Activated naive CD4-positive, alpha-beta T cell treated with anti-CD3 and anti-CD28 coated beads, Interleukin-2, amount 10 ng/mL, durations not matched to agents 7 days and 5 days (primary cell): ENCODE data around the gene PRR29.

Experiments used
- CTCF ChIA-PET: fragments of 350-600 bp; sonication (Branson Sonifier 250); formaldehyde crosslinking; loops from one replicate; lab custom pipeline; 2021; ENCODE audit warnings: antibody characterized with exemption; lab: Charles Lee
- DNase-seq: peaks from one replicate; pipeline ENCODE4 v3.0.0-alpha.2; 2020
- H3K27ac Mint-ChIP-seq: one replicate; pipeline ENCODE4 v1.8.0; 2021; ENCODE audit warnings: mild to moderate bottlenecking, moderate library complexity, mixed read lengths
- H3K27me3 Mint-ChIP-seq: one replicate; pipeline ENCODE4 v1.8.0; 2021; ENCODE audit warnings: mild to moderate bottlenecking, mixed read lengths
- H3K36me3 Mint-ChIP-seq: one replicate; pipeline ENCODE4 v1.8.0; 2021; ENCODE audit warnings: mixed read lengths
- H3K4me1 Mint-ChIP-seq: one replicate; pipeline ENCODE4 v1.8.0; 2021; ENCODE audit warnings: mixed read lengths
- H3K4me3 Mint-ChIP-seq: one replicate; pipeline ENCODE4 v1.8.0; 2021; ENCODE audit warnings: mild to moderate bottlenecking, moderate library complexity, mixed read lengths
- H3K9me3 Mint-ChIP-seq: one replicate; pipeline ENCODE4 v1.8.0; 2021; ENCODE audit warnings: mixed read lengths

PRR29 gene

DNA sequence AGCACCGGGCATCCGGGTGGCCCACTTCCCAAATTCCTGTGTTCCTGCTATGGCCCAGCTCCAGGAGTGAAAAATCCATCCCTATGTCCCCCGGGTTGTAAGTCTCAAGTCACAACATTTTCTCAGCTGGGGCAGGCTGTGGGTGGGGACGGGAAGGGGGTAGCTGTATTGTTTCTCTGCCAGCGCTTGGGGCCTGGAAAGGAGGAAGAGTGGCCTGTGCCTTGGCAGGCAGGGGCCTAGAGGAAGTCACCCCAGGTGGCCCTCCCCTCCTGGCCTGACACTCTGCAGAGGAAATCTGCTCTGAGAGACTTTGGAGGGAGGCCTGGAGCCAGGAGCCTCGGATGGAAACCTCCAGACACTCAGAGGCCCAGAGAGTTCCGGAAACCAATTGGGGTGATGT is 14.8 kb upstream of the PRR29 start:
- peaks cover 27% of the 10 kb centered on the region for H3K4me1 Mint-ChIP-seq
- no peak overlapping the region for H3K4me3 Mint-ChIP-seq
- CTCF ChIA-PET, result interaction anchor here (1.6 kb wide), 1 partner anchor 46 kb away, joined by 3 read pairs; no protein-coding TSS in a partner anchor
- H3K36me3 Mint-ChIP-seq, result peaks cover 4% of the 10 kb centered on the region
- H3K27ac Mint-ChIP-seq, result no peak overlapping the region
- H3K27me3 Mint-ChIP-seq, result peaks cover 6% of the 10 kb centered on the region
- peaks cover 11% of the 10 kb centered on the region for H3K9me3 Mint-ChIP-seq
- DNase-seq, result no peak

DNA sequence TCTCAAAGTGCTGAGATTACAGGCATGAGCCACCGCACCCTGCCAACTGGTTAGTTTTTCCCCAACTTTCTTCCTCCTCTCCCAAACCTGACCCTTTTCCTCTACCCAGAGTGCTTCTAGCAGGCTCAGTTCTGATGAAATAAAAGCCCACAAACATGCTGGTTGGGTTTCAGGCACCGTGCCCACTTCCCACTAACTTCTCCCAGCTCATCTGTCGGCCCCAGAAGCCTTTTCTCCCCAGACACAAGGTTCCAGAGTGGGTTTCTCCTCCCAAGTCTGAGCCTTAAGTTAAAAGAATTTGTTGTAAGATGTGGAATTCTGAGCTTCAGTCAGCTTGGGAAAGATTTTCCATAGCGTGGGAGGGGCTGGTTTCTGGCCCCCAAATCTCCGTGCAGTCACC is 13.9 kb upstream of the PRR29 start:
- no peak for DNase-seq
- H3K9me3 Mint-ChIP-seq, result peaks cover 11% of the 10 kb centered on the region
- peaks cover 29% of the 10 kb centered on the region for H3K4me1 Mint-ChIP-seq
- CTCF ChIA-PET, result interaction anchor here (0.9 to 7.2 kb wide), 6 partner anchors 10 to 65 kb away, joined by 3 to 83 read pairs (median 8); partner anchors contain the start of gene GH1
- H3K27me3 Mint-ChIP-seq, result peaks cover 10% of the 10 kb centered on the region
- H3K4me3 Mint-ChIP-seq, result no peak overlapping the region
- no peak overlapping the region for H3K27ac Mint-ChIP-seq
- H3K36me3 Mint-ChIP-seq, result peaks cover 4% of the 10 kb centered on the region

DNA sequence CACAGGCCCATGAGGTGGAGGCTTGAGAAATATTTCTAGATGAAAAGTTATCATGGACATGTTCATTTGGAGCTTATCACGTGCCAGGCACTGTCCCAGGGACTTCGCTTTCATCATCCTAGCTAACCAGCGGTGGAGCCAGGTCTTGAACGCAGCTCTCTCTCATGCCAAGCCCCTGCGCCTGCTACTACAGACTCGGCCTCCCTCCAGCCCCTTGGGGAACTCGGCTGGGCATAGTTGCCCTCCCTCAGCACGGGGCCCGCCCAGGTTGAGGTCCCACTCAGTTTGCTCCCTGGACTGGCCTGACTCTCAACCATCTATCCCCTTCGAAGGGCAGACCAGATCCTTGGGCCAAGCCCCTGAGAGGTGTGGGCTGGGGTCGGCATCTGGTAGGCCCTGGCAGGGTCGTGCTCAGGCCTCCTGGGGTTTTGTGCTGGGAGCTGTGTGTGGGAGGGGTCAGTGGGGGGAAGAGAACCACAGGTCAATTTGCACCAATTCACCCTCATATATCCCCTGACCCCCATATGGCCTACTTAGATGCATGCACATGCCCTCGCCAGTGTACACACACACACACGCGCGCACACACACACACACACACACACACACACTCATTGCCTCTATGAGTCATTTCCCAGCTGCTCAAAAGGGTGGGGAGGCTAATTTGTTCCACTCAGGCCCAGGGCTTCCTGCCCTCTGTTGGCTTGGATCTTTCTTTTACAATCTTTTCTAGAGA is 13.3 kb upstream of the PRR29 start:
- H3K27ac Mint-ChIP-seq, result peak overlapping the region; percentile 78
- H3K27me3 Mint-ChIP-seq, result peaks cover 12% of the 10 kb centered on the region
- CTCF ChIA-PET, result interaction anchor here (0.8 to 7.2 kb wide), 14 partner anchors 9 to 119 kb away, joined by 3 to 83 read pairs (median 4); partner anchors contain the start of genes CD79B and GH1
- H3K36me3 Mint-ChIP-seq, result peaks cover 4% of the 10 kb centered on the region
- peak; percentile 76 for DNase-seq
- peak overlapping the region; percentile 9 for H3K4me3 Mint-ChIP-seq
- peaks cover 11% of the 10 kb centered on the region for H3K9me3 Mint-ChIP-seq
- peaks cover 29% of the 10 kb centered on the region for H3K4me1 Mint-ChIP-seq

DNA sequence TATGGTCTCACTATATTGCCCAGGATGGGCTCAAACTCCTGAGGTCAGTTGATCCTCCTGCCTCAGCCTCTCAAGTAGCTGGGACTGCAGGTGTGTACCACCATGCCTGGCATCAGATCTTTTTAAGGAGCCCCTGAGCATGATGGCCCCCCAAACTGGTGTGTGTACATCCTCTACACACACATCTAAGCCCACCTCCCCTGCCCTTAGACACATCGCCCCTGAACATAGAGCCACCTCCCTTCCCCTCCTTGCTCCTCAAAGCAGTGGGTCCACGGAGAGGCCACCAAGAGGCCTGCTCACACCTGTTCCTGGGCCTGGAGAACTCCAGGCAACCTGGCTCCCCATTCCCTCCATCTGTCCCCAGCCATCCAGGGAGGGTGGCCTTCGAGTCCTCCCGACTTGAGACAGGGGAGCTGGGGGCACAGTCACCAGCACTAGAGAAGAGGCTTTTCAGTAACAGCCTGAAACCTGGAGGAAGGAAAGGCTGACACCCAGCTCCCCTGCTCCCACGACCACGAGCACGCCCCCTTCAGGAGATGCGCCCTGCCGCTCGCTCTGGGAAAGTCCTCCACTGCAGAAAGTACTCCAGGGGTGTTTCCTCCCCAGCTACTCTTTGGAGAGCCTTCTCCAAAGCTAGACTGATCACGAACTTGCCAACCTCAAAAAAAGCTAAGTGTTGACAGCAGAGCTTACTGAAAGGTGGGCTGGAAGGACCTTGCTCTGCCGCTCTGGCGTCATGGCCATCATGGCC is 12.6 kb upstream of the PRR29 start:
- peaks cover 14% of the 10 kb centered on the region for H3K27me3 Mint-ChIP-seq
- H3K9me3 Mint-ChIP-seq, result peaks cover 11% of the 10 kb centered on the region
- peaks cover 36% of the 10 kb centered on the region for H3K4me1 Mint-ChIP-seq
- peak overlapping the region; percentile 78 for H3K27ac Mint-ChIP-seq
- H3K36me3 Mint-ChIP-seq, result peaks cover 4% of the 10 kb centered on the region
- CTCF ChIA-PET, result interaction anchor here (0.6 to 7.2 kb wide), 15 partner anchors 9 to 120 kb away, joined by 3 to 83 read pairs (median 4); partner anchors contain the start of genes CD79B and GH1
- no peak for DNase-seq
- H3K4me3 Mint-ChIP-seq, result peak overlapping the region; percentile 9

DNA sequence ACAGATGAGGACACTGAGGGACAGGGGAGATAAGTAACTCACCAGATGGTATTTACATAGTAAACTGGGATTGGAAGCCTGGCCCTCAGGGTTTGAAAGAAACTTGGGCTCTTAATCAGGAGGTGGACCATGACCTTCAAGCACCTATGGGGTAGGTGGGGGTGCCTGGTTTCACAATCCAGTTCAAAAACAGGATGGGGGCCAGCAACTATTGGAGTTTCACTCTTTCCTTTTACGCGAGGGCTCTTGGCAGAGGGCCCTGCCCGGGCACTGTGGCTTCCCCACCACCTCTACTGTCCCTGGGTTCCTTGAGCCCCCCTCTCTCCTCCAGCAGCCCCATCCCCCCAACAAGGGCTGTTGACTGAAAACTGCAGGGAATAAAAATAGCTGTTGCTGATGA is 11.3 kb upstream of the PRR29 start:
- peaks cover 9% of the 10 kb centered on the region for H3K9me3 Mint-ChIP-seq
- peaks cover 47% of the 10 kb centered on the region for H3K4me1 Mint-ChIP-seq
- CTCF ChIA-PET, result interaction anchor here (1.2 to 7.2 kb wide), 4 partner anchors 37 to 68 kb away, joined by 4 to 83 read pairs (median 12); partner anchors contain the start of gene GH1
- H3K27ac Mint-ChIP-seq, result no peak overlapping the region
- H3K27me3 Mint-ChIP-seq, result peaks cover 26% of the 10 kb centered on the region
- H3K36me3 Mint-ChIP-seq, result peaks cover 3% of the 10 kb centered on the region
- no peak for DNase-seq
- no peak overlapping the region for H3K4me3 Mint-ChIP-seq

DNA sequence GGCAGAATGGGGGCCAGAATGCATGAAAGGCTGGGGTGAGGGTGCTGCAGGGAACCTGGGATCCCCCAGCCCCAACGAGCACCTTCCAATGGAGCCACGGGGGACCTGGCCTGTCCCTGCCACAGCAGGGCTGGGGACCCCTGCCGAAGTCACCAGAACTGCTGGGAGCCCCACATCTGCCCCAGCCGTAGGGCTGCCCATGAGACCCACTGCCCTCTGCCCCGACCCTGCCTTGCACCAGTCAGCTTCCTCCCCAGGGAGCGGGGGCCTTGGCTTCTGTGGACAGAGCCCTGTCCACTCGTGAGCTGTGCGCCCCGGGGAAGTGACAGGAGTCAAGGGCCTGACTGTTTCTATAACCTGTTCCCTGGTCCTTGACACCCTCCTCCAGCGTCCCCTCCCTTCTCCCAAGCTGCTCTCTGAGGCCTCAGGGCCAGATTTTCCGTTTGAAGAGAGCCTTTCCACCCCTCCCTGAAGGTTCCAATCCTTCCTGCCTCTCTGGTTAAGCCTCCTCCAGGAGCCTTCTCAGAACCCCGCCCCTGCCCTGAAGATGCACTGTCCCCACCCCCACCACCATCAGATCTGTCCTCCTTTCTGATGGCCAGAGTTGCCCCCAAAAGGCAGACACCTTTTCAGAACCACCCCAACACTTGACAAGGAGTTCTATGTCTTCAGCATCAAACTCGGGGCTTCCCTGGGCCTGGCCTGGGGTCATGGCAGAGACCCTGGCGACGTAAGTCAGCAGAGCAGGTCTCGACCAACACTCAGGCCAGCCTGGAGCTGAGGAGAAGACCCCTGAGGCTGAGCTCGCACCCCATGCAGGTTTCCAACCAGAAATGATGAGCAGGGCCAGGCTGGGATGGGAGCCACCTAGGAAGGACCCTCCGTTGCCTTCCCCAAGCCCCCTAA is 10.7 kb upstream of the PRR29 start:
- H3K27me3 Mint-ChIP-seq, result peaks cover 31% of the 10 kb centered on the region
- CTCF ChIA-PET, result interaction anchor here (0.6 to 7.2 kb wide), 5 partner anchors 29 to 86 kb away, joined by 3 to 83 read pairs (median 4); partner anchors contain the start of gene GH1
- H3K36me3 Mint-ChIP-seq, result no peaks in the 10 kb centered on the region
- no peak for DNase-seq
- no peak overlapping the region for H3K4me3 Mint-ChIP-seq
- H3K27ac Mint-ChIP-seq, result no peak overlapping the region
- peaks cover 54% of the 10 kb centered on the region for H3K4me1 Mint-ChIP-seq
- H3K9me3 Mint-ChIP-seq, result peaks cover 5% of the 10 kb centered on the region

DNA sequence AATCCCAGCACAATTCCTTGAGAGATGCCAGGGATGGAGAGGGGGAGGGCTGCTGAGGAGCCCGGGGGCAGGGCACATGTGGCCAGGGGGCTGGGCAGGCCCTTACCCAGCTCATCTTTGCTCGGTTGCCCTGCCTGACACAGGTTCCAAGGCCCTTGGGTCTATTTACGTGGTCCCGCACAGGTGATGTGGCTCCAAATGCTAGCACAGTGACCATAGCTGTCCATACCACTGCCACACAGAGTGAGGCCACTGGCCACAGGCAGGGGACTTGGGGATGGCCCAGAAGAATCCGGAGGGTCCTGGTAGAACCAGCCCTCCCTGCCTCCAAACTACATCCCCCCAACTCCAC is 10.0 kb upstream of the PRR29 start:
- Mint-ChIP-seq H3K36me3 (no peaks in the 10 kb centered on the region), H3K4me3 (no peak overlapping the region), H3K9me3 (no peaks in the 10 kb centered on the region), H3K27ac (no peak overlapping the region), H3K4me1 (peaks cover 58% of the 10 kb centered on the region), H3K27me3 (peaks cover 36% of the 10 kb centered on the region)
- no peak for DNase-seq
- CTCF ChIA-PET, result interaction anchor here (0.6 to 7.2 kb wide), 6 partner anchors 24 to 87 kb away, joined by 3 to 83 read pairs (median 4); partner anchors contain the start of gene GH1

DNA sequence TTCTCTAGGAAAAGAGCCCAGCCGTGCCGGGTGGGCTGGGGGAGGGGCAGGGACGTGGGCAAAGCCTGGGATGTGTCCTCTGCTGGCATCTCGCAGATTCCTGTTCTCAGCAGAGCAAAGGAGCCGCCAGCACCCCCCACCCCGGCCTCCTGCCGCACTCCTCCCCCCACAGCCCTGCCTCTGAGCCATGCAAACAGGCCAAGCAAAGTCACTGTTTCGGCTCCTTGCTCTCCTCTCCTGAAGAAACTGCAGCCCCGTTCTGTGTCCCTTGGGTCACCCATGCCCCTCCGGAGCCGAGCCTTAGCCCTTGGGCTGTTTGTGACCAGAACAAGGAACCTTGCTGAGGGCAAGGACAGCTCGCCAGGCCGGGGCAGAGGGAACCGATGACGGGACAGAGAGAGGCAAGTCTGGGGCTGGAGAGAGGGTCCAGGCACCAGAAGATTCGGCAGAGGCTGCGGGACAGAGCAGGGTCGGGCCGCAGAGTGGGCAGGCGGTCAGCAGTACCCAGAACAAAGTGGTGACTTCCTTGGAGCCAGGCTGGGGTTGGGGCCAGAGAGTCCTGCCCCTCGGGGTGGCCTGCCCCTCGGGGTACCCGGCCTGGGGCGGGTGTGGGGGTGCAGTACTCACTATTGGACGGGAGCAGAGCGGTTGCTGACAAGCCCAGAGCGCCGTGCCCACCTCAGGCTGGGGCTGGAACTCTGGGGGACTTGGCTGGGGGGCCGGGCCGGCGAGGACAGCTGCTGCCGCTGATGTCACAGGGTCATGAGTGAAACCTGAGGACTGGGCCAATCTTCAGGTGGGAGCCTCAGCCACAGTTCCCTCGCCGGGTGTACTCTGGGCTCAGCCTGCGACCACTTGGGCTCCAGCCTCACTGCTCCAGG is 9.2 kb upstream of the PRR29 start:
- CTCF ChIA-PET, result interaction anchor here (1.2 to 7.2 kb wide), 4 partner anchors 24 to 70 kb away, joined by 3 to 83 read pairs (median 10); partner anchors contain the start of genes CD79B and GH1
- no peak overlapping the region for H3K27ac Mint-ChIP-seq
- H3K4me3 Mint-ChIP-seq, result no peak overlapping the region
- no peaks in the 10 kb centered on the region for H3K9me3 Mint-ChIP-seq
- no peaks in the 10 kb centered on the region for H3K36me3 Mint-ChIP-seq
- H3K4me1 Mint-ChIP-seq, result peaks cover 65% of the 10 kb centered on the region
- no peak for DNase-seq
- H3K27me3 Mint-ChIP-seq, result peaks cover 41% of the 10 kb centered on the region

DNA sequence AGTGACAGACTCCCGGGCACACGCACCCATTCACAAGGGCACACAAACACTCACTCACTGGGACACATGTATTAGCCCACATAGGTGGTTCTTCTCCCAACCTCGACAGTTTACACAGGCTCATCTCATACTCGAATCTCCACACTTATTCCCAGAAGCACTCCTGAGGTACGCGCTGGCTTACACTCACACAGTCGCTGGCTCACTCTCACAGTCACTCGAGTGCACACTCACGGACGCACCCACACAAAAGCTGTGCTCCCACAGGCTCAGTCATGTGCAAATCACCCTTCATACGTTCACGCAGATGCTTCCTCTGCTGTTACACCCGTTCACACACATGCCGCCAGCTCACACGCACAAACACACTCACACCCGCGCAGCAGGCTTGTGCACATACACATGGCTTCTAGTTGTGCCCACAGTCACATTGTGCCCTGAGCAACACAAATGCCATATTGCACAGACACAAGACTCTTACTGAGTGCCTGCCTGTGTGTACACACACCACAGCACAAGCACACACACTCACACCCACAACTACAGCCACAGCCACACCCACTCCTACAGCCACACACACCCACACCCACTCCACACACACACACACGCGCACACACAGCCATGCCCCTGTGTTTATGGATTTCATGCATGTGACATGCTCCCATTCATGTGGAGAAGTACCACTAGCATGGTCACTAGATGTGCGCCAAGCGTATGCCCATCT is 8.4 kb upstream of the PRR29 start:
- CTCF ChIA-PET, result interaction anchor here (0.9 to 7.2 kb wide), 27 partner anchors 9 to 144 kb away, joined by 3 to 83 read pairs (median 6); partner anchors contain the start of genes CD79B, CSHL1 and GH1
- Mint-ChIP-seq H3K27me3 (peaks cover 46% of the 10 kb centered on the region), H3K9me3 (no peaks in the 10 kb centered on the region), H3K4me1 (peaks cover 66% of the 10 kb centered on the region), H3K4me3 (no peak overlapping the region), H3K36me3 (no peaks in the 10 kb centered on the region), H3K27ac (peak overlapping the region; percentile 53)
- DNase-seq, result no peak

DNA sequence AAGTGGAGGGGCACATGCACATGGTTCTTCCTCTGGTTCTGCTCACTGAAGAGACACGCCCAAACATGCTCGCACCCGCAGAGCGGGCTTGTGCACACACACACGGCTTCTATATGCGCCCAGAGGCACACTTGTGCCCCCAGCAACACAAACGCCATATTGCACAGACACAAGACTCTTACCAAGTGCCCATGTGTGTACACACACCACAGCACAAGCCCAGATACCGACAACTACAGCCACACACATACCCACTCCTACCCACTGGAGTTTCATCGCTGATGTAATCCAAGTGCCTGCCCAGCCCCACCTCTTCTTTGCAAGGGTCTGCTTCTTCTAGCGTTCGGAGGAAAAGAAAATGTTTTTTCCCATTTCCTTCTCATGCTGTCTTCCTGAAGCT is 6.5 kb upstream of the PRR29 start:
- no peaks in the 10 kb centered on the region for H3K36me3 Mint-ChIP-seq
- CTCF ChIA-PET, result interaction anchor here (1.2 to 2.8 kb wide), 8 partner anchors 15 to 72 kb away, joined by 3 to 17 read pairs (median 10); partner anchors contain the start of gene CD79B
- peaks cover 63% of the 10 kb centered on the region for H3K4me1 Mint-ChIP-seq
- peaks cover 61% of the 10 kb centered on the region for H3K27me3 Mint-ChIP-seq
- DNase-seq, result no peak
- no peak overlapping the region for H3K27ac Mint-ChIP-seq
- no peak overlapping the region for H3K4me3 Mint-ChIP-seq
- H3K9me3 Mint-ChIP-seq, result no peaks in the 10 kb centered on the region

DNA sequence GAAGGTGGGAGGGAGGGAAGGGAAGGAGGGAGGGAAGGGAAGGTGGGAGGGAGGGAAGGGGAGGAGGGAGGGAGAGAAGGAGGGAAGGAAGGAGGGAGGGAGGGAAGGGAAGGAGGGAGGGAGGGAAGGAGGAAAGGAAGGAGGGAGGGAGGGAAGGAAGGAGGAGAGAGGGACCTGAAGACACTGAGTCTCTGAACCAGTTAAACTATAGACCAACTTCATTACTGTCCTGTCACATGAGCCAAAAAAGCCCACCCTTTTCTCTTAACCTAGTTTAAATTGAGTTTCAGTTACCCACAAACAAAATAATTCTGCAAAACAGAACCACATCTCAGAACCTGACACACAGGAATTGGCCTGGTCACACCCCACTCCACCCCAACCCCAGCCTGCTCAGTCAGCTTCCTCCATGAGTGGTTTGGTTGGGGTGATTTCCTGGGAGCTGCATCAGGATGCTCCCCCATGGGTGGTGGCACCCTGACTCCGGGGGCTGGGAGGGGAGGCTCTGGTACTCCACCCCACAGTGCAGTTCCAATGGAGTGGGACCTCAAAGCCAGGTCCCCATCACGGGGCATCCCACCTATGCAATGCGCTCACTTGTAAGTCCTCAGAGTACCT is 4.7 kb upstream of the PRR29 start:
- peak overlapping the region; percentile 64 for H3K27ac Mint-ChIP-seq
- H3K9me3 Mint-ChIP-seq, result no peaks in the 10 kb centered on the region
- no peak overlapping the region for H3K4me3 Mint-ChIP-seq
- H3K36me3 Mint-ChIP-seq, result no peaks in the 10 kb centered on the region
- peak; percentile 38 for DNase-seq
- CTCF ChIA-PET, result interaction anchor here (0.6 to 2.9 kb wide), 9 partner anchors 8 to 268 kb away, joined by 3 to 23 read pairs (median 5); partner anchors contain the start of gene GH1
- H3K27me3 Mint-ChIP-seq, result peaks cover 74% of the 10 kb centered on the region
- peaks cover 72% of the 10 kb centered on the region for H3K4me1 Mint-ChIP-seq
